K562 (cell line): Measurements from ENCODE around the gene LZTR1. TPM values are rescaled to one million over a fixed set of nuclear protein-coding genes. Genes with fewer than 3 reads are reported as not detected.
A peak's percentile ranks its signal among the peaks of the same experiment; 100 is the strongest.

Experiments
- ATAC-seq: fragments of 200-7000 bp; cut with Tn5 transposase; 3 replicates; pipeline ENCODE4 v1.9.1; 2020; ENCODE audit warnings: moderate library complexity
- BruUV-seq: library from RNA; stranded (reverse); fragments of 400-500 nt; replicated peaks from 2 replicates; lab custom pipeline; 2021; lab: Mats Ljungman, UMichigan
- CTCF ChIA-PET: fragments of 300-600 bp; formaldehyde crosslinking; extraction: SDS; loops from one replicate; lab custom pipeline; 2021; ENCODE audit warnings: low intra/inter-chr PET ratio; lab: Yijun Ruan, JAX
- POLR2A ChIA-PET: fragments of 300-600, 350-650 bp; sonication (Branson Sonifier 250); formaldehyde crosslinking; extraction: SDS; loops from one replicate; lab custom pipeline; 2021; ENCODE audit warnings: antibody characterized with exemption, inconsistent platforms; lab: Yijun Ruan, JAX
- DNase-seq, 4 experiments: peaks; one replicate each; pipeline versions ENCODE4 v3.0.0 to v3.0.0-alpha.2; 2011 to 2018; ENCODE audit warnings: low spot score in 3 of 4, mixed read lengths in 3 of 4; ENCODE audit errors: extremely low read depth in 1 of 4
- FAIRE-seq: peaks from 2 replicates; lab custom pipeline; 2011; peaks lifted over from hg19 to GRCh38; lab: Jason Lieb, UNC
- H2AFZ ChIP-seq: 2 replicates; pipeline ENCODE4 v1.6.0; 2011; ENCODE audit warnings: low read depth, low read length, control low read depth, inconsistent platforms
- H3K27ac ChIP-seq: fragments of 200-600 bp; 3 replicates; pipeline ENCODE4 v1.8.0; 2011; ENCODE audit warnings: low read depth, mild to moderate bottlenecking, control low read depth, inconsistent platforms, low read length, moderate library complexity, mixed read lengths; ENCODE audit errors: extremely low read depth
- H3K27me3 ChIP-seq, 2 experiments: fragments of 300-600 bp in 1 of 2; 2 replicates in 1 of 2; 3 replicates in 1 of 2; pipeline versions ENCODE4 v1.6.0 to v1.8.0; 2011; ENCODE audit warnings: inconsistent platforms in 2 of 2, low read length in 2 of 2, mild to moderate bottlenecking in 1 of 2, mixed read lengths in 1 of 2, moderate library complexity in 1 of 2; ENCODE audit not compliant: control insufficient read depth in 2 of 2, insufficient read depth in 2 of 2
- H3K36me3 ChIP-seq: fragments of 300-600 bp; 3 replicates; pipeline ENCODE4 v1.8.0; 2011; ENCODE audit warnings: mild to moderate bottlenecking, low read length, inconsistent platforms; ENCODE audit not compliant: control insufficient read depth, insufficient read depth
- H3K4me1 ChIP-seq, 2 experiments: fragments of 200-600 bp in 1 of 2; replicated peaks in 1 of 2; 2 replicates in 1 of 2; 3 replicates in 1 of 2; pipeline versions ENCODE4 v1.5.1 to v1.8.0; 2011; ENCODE audit warnings: inconsistent platforms in 2 of 2, low read length in 2 of 2, mild to moderate bottlenecking in 1 of 2, mixed read lengths in 1 of 2, moderate library complexity in 1 of 2; ENCODE audit not compliant: control insufficient read depth in 2 of 2, insufficient read depth in 2 of 2
- H3K4me2 ChIP-seq: 2 replicates; pipeline ENCODE4 v1.6.1; 2011; ENCODE audit warnings: low read length, control low read depth, inconsistent platforms, mixed read lengths; ENCODE audit not compliant: insufficient read depth
- H3K4me3 ChIP-seq: fragments of 200-600 bp; sonication (generic), shearing (Covaris generic); 2 replicates; pipeline ENCODE4 v1.5.1; 2016; ENCODE audit warnings: control low read depth, inconsistent platforms
- H3K79me2 ChIP-seq: fragments of 200-600 bp; 3 replicates; pipeline ENCODE4 v1.8.0; 2011; ENCODE audit warnings: low read length, inconsistent platforms; ENCODE audit not compliant: control insufficient read depth, insufficient read depth
- H3K9ac ChIP-seq, 2 experiments: 2 replicates each; pipeline versions ENCODE4 v1.6.0 to v1.6.1; 2011; ENCODE audit warnings: low read depth in 2 of 2, low read length in 2 of 2, control low read depth in 1 of 2, inconsistent platforms in 1 of 2, mild to moderate bottlenecking in 1 of 2, mixed read lengths in 1 of 2; ENCODE audit not compliant: insufficient read depth in 1 of 2
- H3K9me1 ChIP-seq: one replicate; pipeline ENCODE4 v1.6.0; 2011; ENCODE audit warnings: inconsistent platforms, mild to moderate bottlenecking, low read length, moderate library complexity; ENCODE audit not compliant: control insufficient read depth, insufficient read depth
- H3K9me3 ChIP-seq: replicated peaks from 2 replicates; pipeline ENCODE4 v1.5.1; 2011; ENCODE audit warnings: low read depth, low read length, inconsistent platforms; ENCODE audit not compliant: control insufficient read depth, insufficient read depth
- H4K20me1 ChIP-seq: replicated peaks from 2 replicates; pipeline ENCODE4 v1.6.1; 2011; ENCODE audit warnings: low read length, inconsistent platforms, mixed read lengths; ENCODE audit not compliant: control insufficient read depth, insufficient read depth
- BRCA1 ChIP-seq, 2 experiments: fragments of 450-650 bp in 1 of 2; sonication (generic) in 1 of 2; formaldehyde crosslinking in 1 of 2; IDR thresholded peaks; 2 replicates each; pipeline versions ENCODE4 v1.5.0 to v1.6.1; 2017 to 2020; ENCODE audit warnings: mild to moderate bottlenecking in 1 of 2, missing genetic modification reagents in 1 of 2
- ETS1 ChIP-seq: conservative IDR thresholded peaks from 2 replicates; pipeline ENCODE4 v1.6.1; 2011; ENCODE audit warnings: low read depth, mild to moderate bottlenecking, low read length; ENCODE audit not compliant: control insufficient read depth
- FIP1L1 ChIP-seq: fragments of 200-400 bp; formaldehyde crosslinking; IDR thresholded peaks from 2 replicates; pipeline ENCODE4 v1.6.1; 2018; ENCODE audit warnings: mild to moderate bottlenecking, low read depth, low read length; ENCODE audit not compliant: poor library complexity, severe bottlenecking
- FOXM1 ChIP-seq, 2 experiments: fragments of 450-650 bp in 1 of 2; sonication (generic) in 1 of 2; formaldehyde crosslinking in 1 of 2; IDR thresholded peaks; 2 replicates each; pipeline versions ENCODE4 v1.6.1 to v1.9.0; 2017 to 2022; ENCODE audit warnings: low read depth in 2 of 2, mild to moderate bottlenecking in 2 of 2, missing genetic modification reagents in 1 of 2, moderate library complexity in 1 of 2
- HNRNPLL ChIP-seq: fragments of 200-400 bp; formaldehyde crosslinking; IDR thresholded peaks from 2 replicates; pipeline ENCODE4 v1.6.1; 2017; ENCODE audit warnings: low read length, low read depth, mild to moderate bottlenecking; ENCODE audit not compliant: poor library complexity, severe bottlenecking
- MED1 ChIP-seq: sonication (generic); formaldehyde crosslinking; IDR thresholded peaks from 2 replicates; pipeline ENCODE4 v1.8.1; 2023; ENCODE audit warnings: missing genetic modification reagents, borderline replicate concordance
- PCBP1 ChIP-seq: fragments of 200-400 bp; formaldehyde crosslinking; IDR thresholded peaks from 2 replicates; pipeline ENCODE4 v1.6.1; 2018; ENCODE audit warnings: mild to moderate bottlenecking, low read depth, low read length; ENCODE audit not compliant: poor library complexity, severe bottlenecking
- PHB ChIP-seq: fragments of 250-450 bp; sonication (Bioruptor Pico); IDR thresholded peaks from 2 replicates; pipeline ENCODE4 v1.5.0; 2021
- RUNX1 ChIP-seq: sonication (generic); IDR thresholded peaks from 2 replicates; pipeline ENCODE4 v1.6.1; 2016; ENCODE audit warnings: antibody characterized with exemption, low read depth
- SFPQ ChIP-seq: fragments of 200-400 bp; formaldehyde crosslinking; IDR thresholded peaks from 2 replicates; pipeline ENCODE4 v1.6.1; 2017; ENCODE audit warnings: mild to moderate bottlenecking, low read depth, low read length, moderate library complexity
- STAG1 ChIP-seq: sonication (generic); formaldehyde crosslinking; IDR thresholded peaks from 2 replicates; pipeline ENCODE4 v1.5.0; 2020; ENCODE audit warnings: missing genetic modification reagents, borderline replicate concordance
- ZBTB1 ChIP-seq: sonication (generic); formaldehyde crosslinking; IDR thresholded peaks from 2 replicates; pipeline ENCODE4 v1.8.1; 2023; ENCODE audit warnings: missing genetic modification reagents, low read depth, mild to moderate bottlenecking, borderline replicate concordance
- ZBTB7A ChIP-seq: IDR thresholded peaks from 2 replicates; pipeline ENCODE4 v1.6.1; 2011; ENCODE audit warnings: low read depth, mild to moderate bottlenecking, low read length, moderate library complexity, borderline replicate concordance; ENCODE audit not compliant: control insufficient read depth
- ZNF263 ChIP-seq: sonication (generic); formaldehyde crosslinking; IDR thresholded peaks from 2 replicates; pipeline ENCODE4 v1.8.0; 2022; ENCODE audit warnings: mild to moderate bottlenecking, missing genetic modification reagents, borderline replicate concordance
- ZNF586 ChIP-seq: fragments of 450-650 bp; formaldehyde crosslinking; conservative IDR thresholded peaks from 2 replicates; pipeline ENCODE4 v1.4.0; 2020; ENCODE audit warnings: mild to moderate bottlenecking, moderate library complexity
- ZNF696 ChIP-seq: fragments of 250-450 bp; sonication (Bioruptor Pico); conservative IDR thresholded peaks from 2 replicates; pipeline ENCODE4 v1.4.0; 2020; ENCODE audit warnings: mild to moderate bottlenecking, moderate library complexity
- WGBS: fragments of 100-300 bp; shearing (Covaris generic); methylation state at CpG from one replicate; pipeline ENCODE4 v1.1.6; 2016; ENCODE audit warnings: low coverage, mixed read lengths; ENCODE audit not compliant: insufficient coverage; ENCODE audit errors: missing lambda C conversion rate; 5-methylcytosine and 5-hydroxymethylcytosine counted together
- in situ Hi-C: fragments of 300-500 bp; cut with MboI; formaldehyde crosslinking; loops from 4 replicates; pipeline ENCODE4 v1.15.0; 2018; ENCODE audit warnings: inconsistent platforms, mixed read lengths
- intact Hi-C: fragments of 100-400 bp; cut with micrococcal nuclease; formaldehyde crosslinking; loops from 2 replicates; pipeline ENCODE4 v1.14.2; 2022
- polyA plus RNA-seq, 8 experiments: library from polyadenylated mRNA; depleted of rRNA in 4 of 8; stranded (reverse) in 5 of 8; unstranded in 3 of 8; fragments of >200 nt; fragmentation: Nextera tagmentation in 2 of 8; fragmentation: Illumina TruSeq in 1 of 8; extraction: Ambion mirVana in 2 of 8; extraction: Trizol in 1 of 8; gene quantifications; 2 replicates each; pipeline versions ENCODE4 v1.2.1 to v1.2.3, GENCODE V29; 2011 to 2014; ENCODE audit warnings: inconsistent platforms in 1 of 8, missing spikeins in 1 of 8
- total RNA-seq, 7 experiments: library from RNA; depleted of rRNA in 6 of 7; stranded (reverse); fragments of >200 nt in 6 of 7; fragmentation: Illumina TruSeq in 2 of 7; extraction: Trizol in 2 of 7; gene quantifications; 2 replicates each; pipeline versions ENCODE4 v1.2.1 to v1.2.3, GENCODE V29; 2011 to 2021; ENCODE audit warnings: low replicate concordance in 1 of 7

The LZTR1 gene
- total and polyA plus RNA-seq, 9 of the 15 experiments (the other 6 are each of a cell fraction or from before 2014, with no cell fraction given), result 2.2 to 135 (median 63.0) TPM

- Histone ChIP-seq H3K9me3 (no peaks in the 10 kb centered on the region), H3K9me1 (no peaks in the 10 kb centered on the region), H3K4me2 (no peak overlapping the region), H3K36me3 (peaks cover 16% of the 10 kb centered on the region), H3K27ac (no peak overlapping the region), H4K20me1 (peaks cover 30% of the 10 kb centered on the region), H3K79me2 (peaks cover 3% of the 10 kb centered on the region; the same call in 2 of the 3 replicates), H3K4me3 (no peak overlapping the region), H2AFZ (no peak overlapping the region), H3K27me3 (peaks cover 0 to 5% of the 10 kb centered on the region in 2 experiments; a peak in 1 of 5 replicates), H3K4me1 (peaks cover 0 to 25% of the 10 kb centered on the region in 2 experiments; a peak in 2 of 5 replicates), H3K9ac (peak overlapping the region in 1 of 2 experiments; percentile 46; a peak in 2 of 4 replicates)
- in situ Hi-C loops, result loop anchor here (25.0 kb wide), 1 partner anchor 179 kb away; no protein-coding TSS in a partner anchor
- TF ChIP-seq ETS1 (no peak; the same call in 1 of the 2 replicates), ZBTB1 (peak; percentile 65; the same call in 1 of the 2 replicates), PHB (CRISPR knock-in tag) (peak; percentile 8; the same call in 1 of the 2 replicates), FIP1L1 (peak; percentile 13), SFPQ (no peak), ZNF263 (CRISPR knock-in tag) (peak; percentile 42; the same call in 1 of the 2 replicates), HNRNPLL (peak; percentile 24), ZBTB7A (peak; percentile 27; the same call in 1 of the 2 replicates), STAG1 (CRISPR knock-in tag) (0 out of 2 replicates have a peak, but pooled peaks have one; percentile 10), ZNF696 (CRISPR knock-in tag) (no peak), RUNX1 (peak; percentile 15; the same call in 1 of the 2 replicates), FOXM1 (IDR thresholded peaks at IDR 0.05; ENCODE audit: low read depth) (no peak), FOXM1 (CRISPR knock-in tag; IDR thresholded peaks at IDR 0.05; ENCODE audit: low read depth) (0 out of 2 replicates have a peak, but pooled peaks have one; percentile 49), BRCA1 (IDR thresholded peaks at IDR 0.05) (no peak), BRCA1 (CRISPR knock-in tag; IDR thresholded peaks at IDR 0.05) (no peak), PCBP1 (peak; percentile 21), ZNF586 (0 out of 2 replicates have a peak, but pooled peaks have one; percentile 13), MED1 (CRISPR knock-in tag) (0 out of 2 replicates have a peak, but pooled peaks have one; percentile 1)
- POLR2A ChIA-PET, result interaction anchor here (0.6 to 64.4 kb wide), 11 partner anchors 10 to 101 kb away, joined by 3 to 1556 read pairs (median 5); partner anchors contain the start of genes AIFM3, CRKL, LZTR1 and THAP7
- no peak for FAIRE-seq
- CTCF ChIA-PET, result no interaction called here
- 55% methylated on average over 31 of the region's 32 CpGs for WGBS
- ATAC-seq, result 0 out of 3 replicates have a peak, but pooled peaks have one; percentile 3
- intact Hi-C loops, result no loop called here
- DNase-seq, result no peak
- no TSS peak for BruUV-seq
These were observed 24.2 kb upstream of the LZTR1 start for GRCh38 chr22:20957683-20958431.
